ENCODE results near the gene CASKIN1. TPM values are rescaled to one million over a fixed set of nuclear protein-coding genes. Genes with fewer than 3 reads are reported as not detected.

Gene CASKIN1
- total RNA-seq, 4 donors from 2014 or later: 0.71 to 2.2 (median 1.3) TPM

DNA sequence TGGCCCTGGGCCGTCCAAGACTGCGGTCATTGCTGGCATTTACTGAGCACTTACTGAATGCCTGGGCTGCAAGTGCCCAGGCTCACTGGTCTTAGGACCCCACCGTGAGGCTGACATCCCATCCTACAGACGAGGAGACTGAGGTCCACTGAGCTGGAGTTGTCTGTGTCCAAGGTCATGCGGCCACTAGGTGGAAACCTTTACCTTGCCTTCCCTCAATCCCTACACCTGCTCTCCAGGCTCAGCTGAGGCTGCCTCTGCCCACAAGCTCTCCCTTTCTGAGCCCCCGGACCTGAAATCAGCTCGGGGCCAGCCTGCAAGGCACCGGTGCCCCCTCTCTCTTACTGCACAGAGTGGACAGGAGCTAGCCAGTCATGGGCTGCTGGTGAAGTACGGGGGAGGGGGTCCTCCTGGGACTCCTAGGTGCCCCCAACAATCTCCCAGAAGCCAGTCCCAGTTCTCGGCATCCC, 1.5 kb downstream of the CASKIN1 start:
- no peak overlapping the region for H3K4me3 ChIP-seq (ENCODE audit: low read depth, poor library complexity, severe bottlenecking)
- intact Hi-C loops (cut with DNase I; ENCODE audit: low total_unique reads): no loop called here
- TF ChIP-seq, protein P1, sequence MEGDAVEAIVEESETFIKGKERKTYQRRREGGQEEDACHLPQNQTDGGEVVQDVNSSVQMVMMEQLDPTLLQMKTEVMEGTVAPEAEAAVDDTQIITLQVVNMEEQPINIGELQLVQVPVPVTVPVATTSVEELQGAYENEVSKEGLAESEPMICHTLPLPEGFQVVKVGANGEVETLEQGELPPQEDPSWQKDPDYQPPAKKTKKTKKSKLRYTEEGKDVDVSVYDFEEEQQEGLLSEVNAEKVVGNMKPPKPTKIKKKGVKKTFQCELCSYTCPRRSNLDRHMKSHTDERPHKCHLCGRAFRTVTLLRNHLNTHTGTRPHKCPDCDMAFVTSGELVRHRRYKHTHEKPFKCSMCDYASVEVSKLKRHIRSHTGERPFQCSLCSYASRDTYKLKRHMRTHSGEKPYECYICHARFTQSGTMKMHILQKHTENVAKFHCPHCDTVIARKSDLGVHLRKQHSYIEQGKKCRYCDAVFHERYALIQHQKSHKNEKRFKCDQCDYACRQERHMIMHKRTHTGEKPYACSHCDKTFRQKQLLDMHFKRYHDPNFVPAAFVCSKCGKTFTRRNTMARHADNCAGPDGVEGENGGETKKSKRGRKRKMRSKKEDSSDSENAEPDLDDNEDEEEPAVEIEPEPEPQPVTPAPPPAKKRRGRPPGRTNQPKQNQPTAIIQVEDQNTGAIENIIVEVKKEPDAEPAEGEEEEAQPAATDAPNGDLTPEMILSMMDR (IDR thresholded peaks at IDR 0.05): no peak
- DNase-seq (ENCODE audit: low spot score in 2 of 2): no peak
- WGBS, 2 donors: 14 to 20% methylated on average over 7 to 10 of the region's 10 CpGs

DNA sequence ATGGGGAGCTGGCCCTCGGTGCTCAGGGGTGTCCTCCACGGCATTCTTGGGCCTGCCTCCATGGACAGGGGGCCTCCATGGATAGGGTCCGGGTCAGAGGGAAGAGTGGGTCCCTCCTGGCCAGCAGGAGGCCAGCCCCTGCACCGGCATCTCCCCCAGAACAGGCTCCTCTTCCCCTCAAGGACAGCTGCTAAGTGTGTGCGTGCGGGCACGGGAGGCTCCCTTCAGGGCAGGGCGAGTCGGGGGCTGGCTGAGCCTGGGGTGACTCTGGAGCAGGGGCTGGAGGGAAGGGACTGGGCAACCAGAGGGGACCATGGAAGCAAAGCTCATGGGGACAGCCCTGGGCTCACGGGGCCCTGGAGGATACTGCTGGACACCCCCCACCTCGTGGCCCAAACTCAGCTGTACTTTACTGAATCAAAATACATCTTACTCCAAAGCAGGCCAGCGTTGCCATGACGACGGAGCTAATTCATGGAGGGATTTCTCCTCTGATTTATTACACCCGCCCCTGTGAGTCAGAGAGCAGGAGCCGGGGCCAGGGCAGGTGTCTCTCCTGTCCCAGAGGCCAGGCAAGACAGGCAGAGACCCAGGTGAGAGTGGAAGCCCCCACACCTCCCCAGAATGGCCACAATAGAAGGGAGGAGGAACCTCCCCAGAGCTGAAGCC, 2.1 kb downstream of the CASKIN1 start:
- intact Hi-C loops (cut with DNase I; ENCODE audit: low total_unique reads): no loop called here
- 40 to 52% methylated on average over 10 to 16 of the region's 16 CpGs for WGBS, 2 donors
- DNase-seq (ENCODE audit: low spot score in 2 of 2): no peak
- TF ChIP-seq, protein P1 (IDR thresholded peaks at IDR 0.05): no peak
- TF ChIP-seq POLR2A (IDR thresholded peaks at IDR 0.05): no peak
- no peak overlapping the region for H3K4me3 ChIP-seq (ENCODE audit: low read depth, poor library complexity, severe bottlenecking)

DNA sequence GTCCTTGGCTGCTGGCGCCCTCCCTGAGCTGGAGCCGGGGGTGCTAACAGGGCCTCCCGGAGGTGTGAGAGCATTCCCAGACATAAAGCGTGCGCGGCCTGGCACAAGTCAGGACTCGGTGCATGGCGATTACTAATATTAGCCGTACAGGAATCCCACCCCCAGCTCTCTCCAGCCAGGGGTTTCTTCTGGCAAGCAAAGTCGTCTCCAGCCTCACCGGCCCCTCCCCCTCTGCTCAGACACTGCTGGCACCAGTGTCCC, 5.0 kb downstream of the CASKIN1 start:
- 58 to 78% methylated on average over 11 of the region's 11 CpGs for WGBS, 2 donors
- intact Hi-C loops (cut with DNase I; ENCODE audit: low total_unique reads): no loop called here
- no peak for DNase-seq (ENCODE audit: low spot score in 2 of 2)
- no peak overlapping the region for H3K4me3 ChIP-seq (ENCODE audit: low read depth, poor library complexity, severe bottlenecking)
- TF ChIP-seq, protein P1 (IDR thresholded peaks at IDR 0.05): no peak
- no peak for TF ChIP-seq POLR2A (IDR thresholded peaks at IDR 0.05)

DNA sequence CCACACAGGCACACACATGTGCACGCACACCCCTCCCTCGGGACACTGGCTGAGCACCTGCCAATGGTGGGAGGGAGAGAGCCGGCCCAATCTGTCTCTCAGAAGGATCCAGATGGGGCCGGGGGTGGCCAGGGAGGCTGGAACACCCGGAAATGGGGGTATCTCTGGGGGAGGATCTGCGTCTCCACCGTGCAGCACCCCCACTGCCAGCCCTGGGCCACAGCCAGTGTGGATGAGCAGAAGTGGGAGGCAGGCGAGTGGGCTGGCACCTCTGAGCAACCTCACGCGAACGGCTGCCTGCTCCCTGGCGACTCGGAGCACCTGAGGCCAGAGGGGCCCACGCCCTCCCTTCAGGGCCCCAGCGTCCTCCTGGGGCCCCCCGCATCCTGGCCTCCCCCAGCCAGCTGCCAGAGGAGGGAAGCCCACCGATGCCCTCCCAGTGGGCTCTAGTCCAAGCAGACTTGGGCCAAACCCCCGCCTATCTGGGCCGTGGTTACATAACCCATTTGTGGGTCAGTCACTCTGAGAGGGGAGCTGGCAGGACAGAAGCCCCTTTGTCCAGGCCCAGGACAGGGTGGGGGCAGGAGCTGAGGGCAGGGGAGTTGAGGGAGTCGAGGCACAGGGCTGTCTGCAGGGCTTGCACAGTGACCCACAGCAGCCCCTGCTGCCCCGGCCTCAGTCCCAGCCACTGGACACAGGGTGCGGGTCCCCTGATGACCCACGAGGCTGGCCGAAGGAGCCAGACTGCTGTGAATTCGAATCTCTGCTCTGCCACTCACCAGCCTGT, 5.6 kb downstream of the CASKIN1 start:
- 52 to 75% methylated on average over 17 of the region's 25 CpGs for WGBS, 2 donors
- DNase-seq (ENCODE audit: low spot score in 2 of 2): no peak
- no peak overlapping the region for H3K4me3 ChIP-seq (ENCODE audit: low read depth, poor library complexity, severe bottlenecking)
- no peak for TF ChIP-seq POLR2A (IDR thresholded peaks at IDR 0.05)
- TF ChIP-seq, protein P1 (IDR thresholded peaks at IDR 0.05): no peak
- intact Hi-C loops (cut with DNase I; ENCODE audit: low total_unique reads): no loop called here

DNA sequence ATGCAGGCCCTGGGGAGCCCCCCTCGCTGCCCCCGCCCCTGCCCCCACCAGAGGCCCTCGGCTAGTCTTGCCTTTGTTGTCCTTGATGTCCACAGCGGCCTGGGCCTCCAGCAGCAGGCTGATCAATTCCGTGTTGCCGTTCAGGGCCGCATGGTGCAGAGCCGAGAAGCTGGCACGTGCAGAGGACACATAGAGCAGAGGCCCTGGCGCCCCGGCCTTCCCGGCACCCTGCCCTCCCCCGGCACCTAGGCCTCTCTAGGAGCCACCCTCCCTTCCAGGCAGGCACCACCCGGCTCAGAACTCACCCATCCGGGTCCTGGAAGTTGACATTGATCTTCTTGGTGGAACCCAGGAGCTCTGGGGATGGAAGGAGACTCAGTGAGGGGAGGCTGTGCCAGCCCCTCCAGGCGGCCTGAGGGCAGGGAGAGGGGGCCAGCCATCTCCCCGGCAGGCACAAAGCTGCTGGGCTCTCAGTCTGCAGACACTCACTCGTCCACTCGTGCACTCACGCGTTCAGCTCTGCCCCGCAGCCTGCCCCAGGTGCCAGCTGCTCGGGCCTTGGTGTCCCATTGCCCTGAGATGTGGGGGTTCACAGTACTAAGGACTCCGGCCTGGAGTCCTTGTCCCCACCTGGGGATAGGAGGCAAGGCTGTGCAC, 6.3 kb downstream of the CASKIN1 start:
- TF ChIP-seq, protein P1 (IDR thresholded peaks at IDR 0.05): no peak
- no peak for TF ChIP-seq POLR2A (IDR thresholded peaks at IDR 0.05)
- 62 to 69% methylated on average over 22 to 23 of the region's 24 CpGs for WGBS, 2 donors
- intact Hi-C loops (cut with DNase I; ENCODE audit: low total_unique reads): no loop called here
- H3K4me3 ChIP-seq (ENCODE audit: low read depth, poor library complexity, severe bottlenecking): no peak overlapping the region
- DNase-seq (ENCODE audit: low spot score in 2 of 2): no peak

Measured in lower leg skin (tissue), 4 donors.